ENCODE measurements around the gene CERS6. TPM values are rescaled to one million over a fixed set of nuclear protein-coding genes. Genes with fewer than 3 reads are reported as not detected.

CERS6 gene
- polyA plus RNA-seq, 1 donor (not counting 4 experiments of a cell fraction or from before 2014, with no cell fraction given) = 19.5 TPM

DNA sequence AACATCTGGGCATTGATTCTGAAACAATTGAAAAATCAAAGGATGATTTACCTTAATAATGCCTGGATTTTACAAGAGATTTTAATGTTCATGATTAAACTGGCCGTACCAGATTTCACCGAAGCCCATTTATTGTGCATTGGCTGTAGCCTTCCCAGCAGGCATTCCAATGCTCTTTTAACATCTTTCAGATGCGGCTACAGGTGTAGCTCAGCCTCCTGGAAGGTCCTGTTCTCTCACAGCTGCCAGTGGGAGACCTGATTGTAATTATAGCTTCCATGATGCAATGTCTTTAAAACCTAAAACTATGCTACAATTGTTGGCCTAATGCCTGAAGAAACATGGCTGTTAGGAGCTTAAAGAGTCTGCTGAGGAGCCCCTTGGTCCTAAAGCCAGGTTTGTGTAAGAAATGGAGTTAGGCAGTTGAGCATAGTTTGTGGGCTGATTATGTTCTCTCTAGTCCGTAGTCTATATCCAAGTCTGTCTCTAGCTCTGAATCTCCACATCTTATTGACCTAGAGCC lies 147.4 kb downstream of the CERS6 start:
- Histone ChIP-seq H3K4me2 (ENCODE audit: control insufficient read depth, extremely low read depth, insufficient read depth, low read depth, low read length) (no peak overlapping the region), H2AFZ (ENCODE audit: control insufficient read depth, low read length) (no peak overlapping the region), H3K9me1 (ENCODE audit: control insufficient read depth, extremely low read depth, insufficient read depth, low read length) (no peaks in the 10 kb centered on the region), H3K36me3 (ENCODE audit: control insufficient read depth in 2 of 2, extremely low read depth in 1 of 2, insufficient read depth in 2 of 2, low read length in 2 of 2) (no peaks in the 10 kb centered on the region), H3K9ac (ENCODE audit: control insufficient read depth, extremely low read depth, insufficient read depth, low read length) (no peak overlapping the region), H3K9me3 (ENCODE audit: control insufficient read depth, low read depth, low read length) (peaks cover 10% of the 10 kb centered on the region), H3K27ac (ENCODE audit: control insufficient read depth, insufficient read depth, low read length) (no peak overlapping the region), H3K4me3 (ENCODE audit: control insufficient read depth in 2 of 3, extremely low read depth in 1 of 3, insufficient read depth in 2 of 3, low read depth in 1 of 3, low read length in 3 of 3) (no peak overlapping the region), H3K27me3 (ENCODE audit: control insufficient read depth, extremely low read depth, insufficient read depth, low read length) (no peaks in the 10 kb centered on the region), H3K79me2 (ENCODE audit: control insufficient read depth, insufficient read depth, low read length) (peaks cover 42% of the 10 kb centered on the region), H3K4me1 (ENCODE audit: control insufficient read depth, extremely low read depth, insufficient read depth, low read length) (peaks cover 19% of the 10 kb centered on the region), H4K20me1 (ENCODE audit: control insufficient read depth, extremely low read depth, insufficient read depth, low read length) (no peaks in the 10 kb centered on the region)
- dilution Hi-C loops (cut with MboI; ENCODE audit: extremely low pct_ligation_motif_present, low sequenced_read_pairs) = no loop called here
- FAIRE-seq = no peak
- no peak for DNase-seq (ENCODE audit: low read depth, low spot score)
- TF ChIP-seq EZH2 (IDR thresholded peaks at IDR 0.05; ENCODE audit: low read length) = no peak
- TF ChIP-seq, protein P1, sequence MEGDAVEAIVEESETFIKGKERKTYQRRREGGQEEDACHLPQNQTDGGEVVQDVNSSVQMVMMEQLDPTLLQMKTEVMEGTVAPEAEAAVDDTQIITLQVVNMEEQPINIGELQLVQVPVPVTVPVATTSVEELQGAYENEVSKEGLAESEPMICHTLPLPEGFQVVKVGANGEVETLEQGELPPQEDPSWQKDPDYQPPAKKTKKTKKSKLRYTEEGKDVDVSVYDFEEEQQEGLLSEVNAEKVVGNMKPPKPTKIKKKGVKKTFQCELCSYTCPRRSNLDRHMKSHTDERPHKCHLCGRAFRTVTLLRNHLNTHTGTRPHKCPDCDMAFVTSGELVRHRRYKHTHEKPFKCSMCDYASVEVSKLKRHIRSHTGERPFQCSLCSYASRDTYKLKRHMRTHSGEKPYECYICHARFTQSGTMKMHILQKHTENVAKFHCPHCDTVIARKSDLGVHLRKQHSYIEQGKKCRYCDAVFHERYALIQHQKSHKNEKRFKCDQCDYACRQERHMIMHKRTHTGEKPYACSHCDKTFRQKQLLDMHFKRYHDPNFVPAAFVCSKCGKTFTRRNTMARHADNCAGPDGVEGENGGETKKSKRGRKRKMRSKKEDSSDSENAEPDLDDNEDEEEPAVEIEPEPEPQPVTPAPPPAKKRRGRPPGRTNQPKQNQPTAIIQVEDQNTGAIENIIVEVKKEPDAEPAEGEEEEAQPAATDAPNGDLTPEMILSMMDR (optimal IDR thresholded peaks at IDR 0.05 in 1 of 3, IDR thresholded peaks at IDR 0.05 in 1 of 3, conservative IDR thresholded peaks at IDR 0.05 in 1 of 3; ENCODE audit: extremely low read depth in 1 of 3, insufficient read depth in 2 of 3, low read length in 3 of 3) = no peak

DNA sequence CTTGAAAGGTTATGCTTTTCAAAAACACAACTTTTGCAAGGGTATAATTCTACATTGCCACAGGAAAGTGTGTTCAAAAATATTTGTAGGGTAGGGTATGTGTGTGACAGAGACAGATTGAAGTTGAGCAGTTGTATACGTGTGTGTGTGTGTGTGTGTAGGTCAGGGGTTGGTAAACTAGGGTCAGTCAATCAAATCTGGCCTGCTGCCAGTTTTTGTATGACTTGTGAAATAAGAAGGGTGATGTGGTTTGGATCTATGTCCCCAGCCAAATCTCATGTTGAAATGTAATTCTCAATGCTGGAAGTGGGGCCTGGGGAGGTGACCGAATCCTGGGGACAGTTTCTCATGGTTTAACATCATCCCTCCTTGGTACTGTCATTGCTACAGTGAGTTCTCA lies 148.2 kb downstream of the CERS6 start:
- Histone ChIP-seq H3K4me3 (ENCODE audit: control insufficient read depth in 2 of 3, extremely low read depth in 1 of 3, insufficient read depth in 2 of 3, low read depth in 1 of 3, low read length in 3 of 3) (no peak overlapping the region), H3K9me1 (ENCODE audit: control insufficient read depth, extremely low read depth, insufficient read depth, low read length) (no peaks in the 10 kb centered on the region), H3K9me3 (ENCODE audit: control insufficient read depth, low read depth, low read length) (peaks cover 10% of the 10 kb centered on the region), H2AFZ (ENCODE audit: control insufficient read depth, low read length) (no peak overlapping the region), H3K79me2 (ENCODE audit: control insufficient read depth, insufficient read depth, low read length) (peaks cover 44% of the 10 kb centered on the region), H3K4me1 (ENCODE audit: control insufficient read depth, extremely low read depth, insufficient read depth, low read length) (peaks cover 27% of the 10 kb centered on the region), H3K27ac (ENCODE audit: control insufficient read depth, insufficient read depth, low read length) (no peak overlapping the region), H4K20me1 (ENCODE audit: control insufficient read depth, extremely low read depth, insufficient read depth, low read length) (no peaks in the 10 kb centered on the region), H3K36me3 (ENCODE audit: control insufficient read depth in 2 of 2, extremely low read depth in 1 of 2, insufficient read depth in 2 of 2, low read length in 2 of 2) (no peaks in the 10 kb centered on the region), H3K4me2 (ENCODE audit: control insufficient read depth, extremely low read depth, insufficient read depth, low read depth, low read length) (no peak overlapping the region), H3K9ac (ENCODE audit: control insufficient read depth, extremely low read depth, insufficient read depth, low read length) (no peak overlapping the region), H3K27me3 (ENCODE audit: control insufficient read depth, extremely low read depth, insufficient read depth, low read length) (no peaks in the 10 kb centered on the region)
- TF ChIP-seq, protein P1 (optimal IDR thresholded peaks at IDR 0.05 in 1 of 3, IDR thresholded peaks at IDR 0.05 in 1 of 3, conservative IDR thresholded peaks at IDR 0.05 in 1 of 3; ENCODE audit: extremely low read depth in 1 of 3, insufficient read depth in 2 of 3, low read length in 3 of 3) = no peak
- TF ChIP-seq EZH2 (IDR thresholded peaks at IDR 0.05; ENCODE audit: low read length) = no peak
- dilution Hi-C loops (cut with MboI; ENCODE audit: extremely low pct_ligation_motif_present, low sequenced_read_pairs) = no loop called here
- DNase-seq (ENCODE audit: low read depth, low spot score) (no peak), FAIRE-seq (no peak)
